KBM-7 (cell line): Measurements from ENCODE around the gene NECAB2.

Source experiments
- DNase-seq: peaks from one replicate; pipeline ENCODE4 v3.0.0-alpha.2; 2015
- in situ Hi-C: fragments of 300-500 bp; cut with MboI; formaldehyde crosslinking; loops from 2 replicates; pipeline ENCODE4 v1.14.3; 2020; ENCODE audit warnings: low sequenced_read_pairs, low pct_unique_long_range_greater_than_20kb, mixed read lengths

Gene NECAB2

GRCh38 chr16:83967838-83968305, at the start of gene NECAB2:
NECAB2 (plus strand) TSS chr16:83968244; CDS start chr16:83968649, 405 bp downstream.
- in situ Hi-C loops, result loop anchor here (25.0 kb wide), 1 partner anchor 519 kb away; no protein-coding TSS in a partner anchor
- peak; percentile 29 for DNase-seq

- no peak for DNase-seq
- in situ Hi-C loops, result no loop called here
Observed at GRCh38 chr16:83920894-83921491, 47.1 kb upstream of the NECAB2 start.

- no peak for DNase-seq
- in situ Hi-C loops, result no loop called here
Observed at GRCh38 chr16:83923581-83924365, 44.3 kb upstream of the NECAB2 start.

GRCh38 chr16:83924686-83925085, 43.4 kb upstream of the NECAB2 start:
- DNase-seq, result no peak
- in situ Hi-C loops, result no loop called here

DNA sequence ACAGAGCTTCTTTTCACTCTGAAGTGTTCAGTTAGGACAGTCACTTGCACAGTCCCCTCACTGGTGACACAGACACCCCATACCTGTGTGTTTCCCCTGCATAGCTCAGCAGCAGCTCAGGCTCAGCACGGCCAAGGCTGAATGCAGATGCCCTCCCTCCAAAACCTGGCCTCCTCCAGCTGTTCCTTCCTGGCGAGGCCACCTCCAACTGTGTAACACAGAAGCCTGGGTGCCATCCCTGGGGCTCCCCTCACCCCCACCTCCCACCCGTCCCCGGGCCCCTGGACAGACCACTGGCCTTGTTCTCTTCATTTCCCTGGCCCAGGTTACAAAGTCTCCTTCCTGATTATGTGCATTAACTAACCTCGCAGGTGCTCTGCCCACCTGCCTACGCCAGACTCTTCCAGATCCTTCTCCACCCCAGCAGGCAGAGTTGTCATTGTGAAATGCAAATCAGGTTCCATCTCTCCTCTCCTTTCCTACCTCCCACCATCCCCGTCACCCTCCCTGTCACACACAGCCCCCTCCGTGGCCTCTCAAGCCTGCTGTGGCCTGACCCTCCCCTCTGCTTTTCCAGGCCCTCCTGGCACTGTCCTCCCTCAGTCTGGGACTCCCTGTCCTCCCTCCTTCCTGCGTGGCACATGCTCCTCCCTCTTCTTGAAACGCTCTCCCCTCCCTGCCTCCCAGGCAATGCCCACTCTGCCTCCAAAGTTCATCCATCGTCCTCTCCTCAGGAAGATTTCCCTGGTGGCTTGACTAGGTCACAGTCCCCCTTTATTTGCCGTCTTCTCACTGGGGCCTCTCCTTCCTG, 42.7 kb upstream of the NECAB2 start:
- in situ Hi-C loops, result no loop called here
- no peak for DNase-seq

- in situ Hi-C loops, result no loop called here
Observed at GRCh38 chr16:83925957-83926725, 41.9 kb upstream of the NECAB2 start.

DNA sequence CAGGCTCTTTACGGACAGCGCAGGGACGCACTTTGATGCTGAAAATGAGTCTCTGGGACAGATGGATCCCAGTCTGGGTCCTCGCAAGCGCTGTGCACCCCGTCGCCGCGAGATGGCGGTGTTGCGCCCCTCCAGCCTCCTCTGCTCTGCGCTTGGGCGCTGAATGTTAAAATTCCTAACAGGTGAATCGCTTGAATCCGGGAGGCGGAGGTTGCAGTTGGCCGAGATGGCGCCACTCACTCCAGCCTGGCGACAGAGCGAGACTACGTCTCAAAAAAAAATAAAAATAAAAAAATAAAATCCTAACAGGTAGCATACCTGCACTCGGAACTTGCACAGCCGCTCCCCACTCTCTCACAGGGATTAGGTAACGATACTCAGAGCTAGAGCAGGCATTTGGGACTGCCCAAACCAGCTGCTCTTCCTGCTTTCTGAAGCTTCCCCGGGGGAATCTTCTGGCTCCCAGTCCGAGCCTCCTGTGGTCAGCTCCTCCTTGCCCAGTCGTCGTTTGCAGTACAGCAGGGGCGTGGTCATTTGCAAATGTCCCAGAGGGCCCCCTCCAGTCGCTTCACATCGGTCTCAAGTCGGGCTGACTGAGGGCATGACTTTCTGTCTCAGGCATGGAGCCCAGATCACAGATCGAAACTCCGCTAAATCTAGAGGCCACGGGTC, 41.2 kb upstream of the NECAB2 start:
- DNase-seq, result peak; percentile 66
- in situ Hi-C loops, result no loop called here

More at GRCh38 chr16:83925957-83926725, 41.9 kb upstream of the NECAB2 start:
- no peak for DNase-seq

DNA sequence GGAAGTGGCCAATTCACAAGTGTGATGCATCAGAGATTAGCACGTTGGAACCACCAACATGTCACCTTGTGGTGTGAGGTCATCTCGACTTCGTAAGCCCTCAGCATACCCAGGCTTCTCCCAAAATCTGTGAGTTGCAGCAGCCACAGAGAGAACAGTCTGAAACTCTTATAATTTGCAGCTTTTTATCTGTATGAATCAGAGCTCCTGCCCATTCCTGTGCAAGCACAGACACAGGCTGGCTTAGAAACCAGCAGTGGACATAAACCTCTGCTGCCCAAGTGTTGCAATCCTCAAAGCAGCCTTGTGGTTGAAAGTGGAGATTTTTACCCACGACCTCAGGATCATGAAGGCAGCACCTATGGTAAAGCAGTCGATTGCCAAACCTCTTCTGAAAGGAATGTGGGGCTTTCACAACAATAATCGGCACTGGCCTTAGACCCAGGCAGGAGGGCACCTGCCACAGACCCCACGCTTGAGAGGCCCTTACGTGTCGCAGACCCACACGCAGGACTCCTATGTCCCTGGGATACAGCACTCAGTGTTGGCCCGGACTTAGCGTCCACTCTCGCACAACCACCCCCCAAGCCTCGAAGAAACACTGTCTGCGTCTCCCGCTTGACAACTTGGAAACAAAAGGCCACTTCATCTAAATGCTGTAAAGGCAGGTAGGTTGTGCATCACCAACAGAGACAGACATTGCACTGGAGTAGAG, 39.5 kb upstream of the NECAB2 start:
- in situ Hi-C loops, result no loop called here
- DNase-seq, result no peak

GRCh38 chr16:83929811-83930555, 38.1 kb upstream of the NECAB2 start:
- in situ Hi-C loops, result no loop called here
- no peak for DNase-seq

DNA sequence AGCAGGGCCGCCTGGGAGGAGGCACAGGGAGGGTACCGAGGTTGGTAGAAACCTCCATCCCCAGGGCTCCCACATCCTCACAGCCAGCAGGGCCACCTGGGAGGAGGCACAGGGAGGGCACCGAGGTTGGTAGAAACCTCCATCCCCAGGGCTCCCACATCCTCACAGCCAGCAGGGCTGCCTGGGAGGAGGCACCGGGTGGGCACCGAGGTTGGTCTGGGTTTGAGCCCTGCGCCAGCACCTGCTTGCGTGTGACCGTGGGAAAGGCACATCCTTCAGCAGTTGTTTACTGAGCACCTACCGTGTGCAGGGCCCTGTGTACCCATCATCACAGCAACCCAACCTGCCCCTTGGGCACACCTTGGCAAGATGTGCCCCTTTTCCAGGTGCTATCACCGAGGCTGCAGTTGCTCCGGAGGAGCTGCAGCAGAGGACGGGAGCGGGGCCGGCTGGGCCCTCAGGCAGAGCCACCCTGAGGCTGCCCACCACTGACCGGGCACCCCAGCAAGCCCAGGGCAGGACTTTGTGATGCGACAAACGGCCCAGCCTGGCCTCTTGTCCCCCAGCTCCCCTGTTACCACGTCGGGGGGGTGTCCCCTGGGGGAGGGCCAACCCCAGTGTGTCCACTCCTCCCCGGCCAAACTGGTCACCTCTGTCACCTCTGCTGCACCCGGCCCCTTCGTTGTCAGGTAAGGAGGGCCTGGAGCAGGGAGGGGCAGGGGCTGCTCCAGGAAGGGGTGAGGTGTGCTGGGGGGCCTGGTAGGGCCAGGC, 37.1 kb upstream of the NECAB2 start:
- DNase-seq, result no peak
- in situ Hi-C loops, result no loop called here

DNA sequence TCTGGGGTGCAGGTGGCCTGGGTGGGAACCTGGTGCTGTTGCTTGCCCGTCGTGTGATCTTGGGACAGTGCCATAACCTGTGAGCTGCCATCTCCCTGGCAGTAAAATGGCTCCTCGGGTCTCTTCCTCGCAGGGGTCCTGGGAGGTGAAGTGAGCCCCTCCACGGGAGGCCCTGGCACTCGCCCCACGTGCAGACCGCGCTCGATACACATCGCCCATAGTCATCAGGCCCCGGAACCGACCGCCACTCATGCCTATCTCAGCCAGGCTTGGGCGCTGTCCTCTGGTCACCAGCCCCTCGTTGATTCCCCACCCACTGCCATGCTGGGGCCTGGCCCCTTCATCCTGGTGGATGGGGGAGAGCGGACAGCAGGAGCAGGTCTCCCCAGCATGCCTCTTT, 36.5 kb upstream of the NECAB2 start:
- in situ Hi-C loops, result no loop called here
- DNase-seq, result no peak

- no peak for DNase-seq
- in situ Hi-C loops, result no loop called here
Observed at GRCh38 chr16:83932304-83932703, 35.7 kb upstream of the NECAB2 start.

DNA sequence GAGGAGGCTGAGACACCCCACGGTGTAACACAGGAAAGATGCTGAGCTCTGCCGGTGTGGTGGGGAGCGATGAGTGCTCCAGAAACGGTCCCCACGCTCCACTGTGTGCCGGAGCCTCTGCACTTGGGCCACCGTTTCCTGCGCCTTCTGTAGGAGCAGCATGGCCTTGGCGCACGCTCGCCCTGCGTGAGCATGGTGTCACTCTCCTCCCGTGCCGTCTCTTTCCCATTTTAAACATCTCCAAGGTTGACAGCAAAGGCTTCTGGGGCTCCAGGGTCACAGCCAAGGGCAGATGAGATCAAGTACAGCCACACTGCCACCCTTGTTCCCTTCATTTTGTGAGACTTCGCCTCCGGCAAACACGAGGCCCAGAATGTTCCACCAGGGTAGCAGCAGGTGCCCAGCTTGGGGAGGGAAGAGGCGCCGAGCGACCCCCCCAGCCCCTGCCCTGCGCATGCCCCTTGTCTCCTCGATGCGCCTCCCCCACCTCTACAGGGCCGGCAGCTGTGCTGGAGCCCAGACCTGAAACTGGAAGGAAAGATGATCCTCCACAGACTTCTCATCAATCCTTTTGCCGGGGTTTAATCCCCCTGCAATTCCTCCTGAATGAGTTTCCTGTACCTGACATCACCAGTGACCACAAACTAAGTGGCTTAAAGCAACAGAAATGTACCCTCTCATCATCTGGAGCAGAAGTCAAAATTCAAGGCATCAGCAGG, 34.9 kb upstream of the NECAB2 start:
- no peak for DNase-seq
- in situ Hi-C loops, result no loop called here

DNA sequence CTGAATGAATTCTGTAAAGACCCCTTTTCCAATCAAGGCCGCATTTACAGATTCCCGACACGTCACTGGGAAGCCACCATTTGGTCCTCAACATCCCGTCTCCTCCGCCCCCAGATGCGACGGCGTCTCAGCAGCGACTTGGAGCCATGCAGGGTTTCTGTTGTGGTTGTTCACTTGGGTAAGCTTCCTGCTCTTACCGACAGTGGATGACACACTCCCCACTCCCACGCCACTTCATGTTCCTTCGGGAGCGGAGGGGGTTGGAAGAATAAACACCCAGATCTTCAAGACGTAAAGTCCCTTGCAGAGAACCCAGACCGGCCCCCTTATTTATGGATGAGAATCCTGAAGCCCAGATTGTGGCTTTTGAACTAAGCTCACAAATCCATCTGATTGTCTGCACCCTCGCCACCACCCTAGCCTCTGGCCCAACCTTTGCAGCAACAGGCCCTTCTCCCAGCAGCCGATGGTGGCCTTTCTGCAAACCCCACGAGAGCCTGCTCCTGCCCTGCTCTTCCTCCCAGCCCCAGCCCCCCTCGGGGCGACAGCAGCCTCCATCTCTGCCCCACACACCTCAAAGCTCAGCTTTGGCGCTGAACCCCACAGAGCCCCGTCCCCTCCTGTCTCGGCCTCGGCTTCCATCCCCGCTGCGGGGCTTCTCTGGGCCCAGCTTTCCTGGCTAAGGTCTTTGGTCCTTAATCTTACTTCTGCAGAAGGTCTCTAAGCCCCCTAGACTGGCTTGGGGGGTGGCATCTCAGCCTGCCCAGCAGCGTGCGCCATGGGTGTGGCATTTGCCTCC, 34.0 kb upstream of the NECAB2 start:
- in situ Hi-C loops, result no loop called here
- DNase-seq, result no peak

DNA sequence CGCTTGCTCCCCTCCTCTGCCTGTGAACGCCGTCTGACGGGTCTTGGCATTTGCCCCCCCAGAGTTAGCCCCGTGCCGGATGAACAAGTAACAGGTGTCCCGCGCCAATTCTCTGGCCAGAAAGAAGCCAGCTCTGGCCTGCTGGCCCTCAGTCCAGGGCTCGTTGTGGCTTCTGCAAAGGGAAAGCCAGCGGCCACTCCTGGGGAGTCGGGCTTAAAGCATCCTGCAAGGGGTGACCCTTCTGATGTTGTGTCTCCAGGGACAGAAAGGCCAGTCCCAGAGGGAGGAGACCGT, 33.4 kb upstream of the NECAB2 start:
- in situ Hi-C loops, result no loop called here

More for the DNA sequence above, 33.4 kb upstream of the NECAB2 start:
- no peak for DNase-seq
